Erythroblast (primary cell): ENCODE results near the gene ZNF548.

Source experiments
- GATA1 ChIP-seq: IDR thresholded peaks from 2 replicates; pipeline ENCODE4 v1.6.1; 2011; ENCODE audit warnings: low read depth, mild to moderate bottlenecking, control low read depth, low read length, moderate library complexity
- POLR2A ChIP-seq: IDR thresholded peaks from 2 replicates; pipeline ENCODE4 v1.6.1; 2011; ENCODE audit warnings: mild to moderate bottlenecking, low read length

GRCh38 chr19:57350877-57351805, 38.5 kb upstream of the ZNF548 start, which contains the start of gene ZNF304:
- peak; percentile 73 for TF ChIP-seq POLR2A
- no peak for TF ChIP-seq GATA1
